GM19099 (cell line): ENCODE measurements around the gene CERT1.

Source experiments
- POLR2A ChIP-seq: IDR thresholded peaks from 3 replicates; pipeline ENCODE4 v1.6.1; 2011; ENCODE audit warnings: low read depth; ENCODE audit not compliant: insufficient read length; ENCODE audit errors: extremely low read depth

The CERT1 gene

DNA sequence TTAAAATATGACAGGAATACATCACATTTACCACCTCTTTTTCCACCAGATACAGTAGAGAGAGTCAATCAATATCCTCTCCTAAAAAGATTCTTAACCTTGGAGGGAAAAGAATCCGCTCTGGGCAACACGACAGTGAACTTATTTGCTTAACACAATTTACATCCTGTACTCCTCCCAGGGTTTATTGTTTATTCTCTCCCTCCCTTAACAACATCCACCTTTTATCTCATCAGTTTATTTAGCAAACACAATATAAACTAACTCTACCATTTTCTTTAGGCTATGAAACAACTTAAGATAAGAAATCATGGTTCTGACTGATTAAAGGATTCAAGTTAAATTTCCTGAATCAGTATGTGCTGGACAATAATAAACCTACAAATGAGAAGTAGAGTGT lies 50.9 kb downstream of the CERT1 start:
- no peak for TF ChIP-seq POLR2A

DNA sequence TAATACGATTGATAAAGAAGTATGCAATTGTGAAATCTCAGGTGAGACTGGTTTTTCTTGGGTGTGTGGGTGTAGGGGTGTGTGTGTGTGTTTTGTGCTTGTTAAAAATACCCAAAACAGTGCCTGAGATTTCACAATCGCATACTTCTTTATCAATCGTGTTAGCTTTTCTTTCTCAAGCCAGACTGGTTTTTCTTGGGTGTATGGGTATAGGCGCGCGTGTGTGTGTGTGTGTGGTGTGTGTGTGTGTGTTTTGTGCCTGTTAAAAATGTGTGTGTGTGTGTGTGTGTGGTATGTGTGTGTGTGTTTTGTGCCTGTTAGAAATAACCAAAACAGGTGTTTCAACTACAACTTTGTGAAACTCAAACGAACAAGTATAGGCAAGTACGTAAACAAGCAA lies 53.7 kb downstream of the CERT1 start:
- TF ChIP-seq POLR2A: no peak

DNA sequence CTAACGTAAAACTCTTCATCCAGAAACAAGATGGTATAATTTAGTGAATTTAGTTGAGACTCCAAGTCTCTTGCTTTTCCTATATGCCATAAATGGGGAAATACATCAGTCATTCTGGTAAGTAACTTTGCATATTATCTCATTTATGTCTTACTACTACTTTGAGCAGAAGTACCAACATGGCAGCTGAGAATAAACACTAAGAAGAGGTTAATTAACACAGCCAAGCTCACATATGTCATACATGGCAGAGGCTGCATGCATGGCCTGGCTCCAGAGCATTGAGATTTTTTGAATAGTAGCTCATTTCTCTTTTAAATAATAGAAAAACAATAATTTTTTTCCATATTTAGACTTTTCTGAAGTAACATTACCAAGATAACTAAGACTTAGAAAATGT lies 54.3 kb downstream of the CERT1 start:
- TF ChIP-seq POLR2A: no peak

DNA sequence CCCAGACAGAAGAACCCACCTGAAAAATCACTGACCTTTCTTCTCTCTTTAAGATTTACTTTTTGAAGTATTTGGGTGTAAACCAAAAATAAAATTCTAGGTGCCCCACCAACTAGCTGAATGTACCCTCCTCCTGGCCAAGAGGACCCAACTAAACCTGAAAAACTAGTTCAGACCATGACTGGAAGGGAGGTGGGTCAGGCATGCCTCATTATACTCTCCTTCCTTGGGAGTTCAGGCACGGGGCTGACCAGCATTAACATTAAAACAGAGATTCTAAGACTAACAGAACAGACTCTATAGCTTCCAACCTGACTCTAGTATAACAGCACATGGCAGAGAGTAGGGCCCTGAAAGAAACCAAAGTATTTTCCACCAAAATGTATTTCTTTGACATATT lies 61.4 kb downstream of the CERT1 start:
- TF ChIP-seq POLR2A: no peak

DNA sequence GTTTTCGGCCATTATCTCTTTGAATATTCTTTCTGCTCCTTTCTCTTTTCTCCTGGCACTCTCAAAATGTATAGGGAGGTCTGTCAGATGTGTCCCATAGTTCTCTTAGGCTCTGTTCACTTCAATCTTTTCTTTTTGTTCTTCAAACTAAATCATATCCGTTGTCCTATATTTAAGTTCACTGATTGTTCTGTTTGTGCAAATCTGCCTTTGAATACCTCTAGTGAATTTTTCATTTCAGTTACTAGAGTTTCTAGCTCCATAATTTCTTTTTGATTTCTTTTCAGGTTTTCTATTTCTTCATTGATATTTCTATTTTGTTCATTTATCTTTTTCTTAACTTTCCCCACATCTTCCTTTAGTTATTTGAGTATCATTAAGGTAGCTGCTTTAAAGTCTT lies 65.4 kb downstream of the CERT1 start:
- no peak for TF ChIP-seq POLR2A

DNA sequence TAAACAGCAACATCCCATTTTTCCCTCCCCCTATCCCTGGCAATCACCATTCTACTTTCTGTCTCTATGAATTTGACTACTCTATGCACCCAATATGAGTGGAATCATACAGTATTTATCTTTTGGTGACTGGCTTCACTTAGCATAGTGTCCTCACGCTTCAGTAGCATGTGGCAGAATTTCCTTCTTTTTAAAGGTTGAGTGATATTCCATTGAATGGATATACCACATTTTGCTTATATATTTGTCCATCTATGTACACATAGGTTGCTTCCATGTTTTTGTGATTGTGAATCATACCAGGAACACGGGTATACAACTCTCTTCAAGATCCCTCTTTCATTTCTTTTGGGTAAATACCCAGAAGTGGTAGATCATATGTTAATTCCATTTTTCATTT lies 69.9 kb downstream of the CERT1 start:
- TF ChIP-seq POLR2A: no peak

DNA sequence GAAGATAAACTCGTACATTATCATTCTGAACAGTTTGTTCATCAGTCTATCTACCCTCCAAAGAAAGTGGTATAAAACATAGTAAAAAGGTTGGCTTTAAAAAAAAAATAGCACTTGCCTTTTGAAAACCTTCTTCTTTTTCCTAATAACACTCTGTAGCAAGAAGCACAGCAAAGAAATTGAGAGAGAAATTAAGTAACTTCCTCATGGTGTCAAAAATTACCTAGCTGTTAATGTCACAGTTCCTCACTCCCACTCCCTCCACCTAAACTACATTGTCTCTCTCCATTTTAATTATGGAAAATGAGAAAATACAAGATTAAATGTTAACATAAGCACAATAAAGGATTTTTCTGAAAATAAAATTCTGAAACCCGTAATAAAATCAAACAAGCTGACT lies 72.2 kb downstream of the CERT1 start:
- TF ChIP-seq POLR2A: no peak

DNA sequence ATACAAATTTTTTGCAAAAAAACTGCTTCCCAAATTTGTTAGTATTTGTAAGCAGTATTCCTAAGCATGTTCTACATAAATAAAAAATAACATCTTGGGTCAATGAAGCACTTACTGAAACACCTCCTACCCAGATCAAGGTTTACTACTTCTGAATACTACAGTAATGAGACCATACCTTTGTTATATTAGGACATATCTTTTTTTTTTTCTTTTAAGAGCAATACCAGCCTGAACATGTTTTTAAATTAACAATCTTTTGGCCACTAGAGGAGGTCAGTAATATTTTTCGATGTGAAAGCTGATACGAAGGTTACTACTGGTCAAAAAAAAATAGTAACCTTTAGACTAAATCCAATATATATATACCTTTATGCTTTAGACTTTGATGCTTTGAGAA lies 72.7 kb downstream of the CERT1 start:
- TF ChIP-seq POLR2A: no peak

DNA sequence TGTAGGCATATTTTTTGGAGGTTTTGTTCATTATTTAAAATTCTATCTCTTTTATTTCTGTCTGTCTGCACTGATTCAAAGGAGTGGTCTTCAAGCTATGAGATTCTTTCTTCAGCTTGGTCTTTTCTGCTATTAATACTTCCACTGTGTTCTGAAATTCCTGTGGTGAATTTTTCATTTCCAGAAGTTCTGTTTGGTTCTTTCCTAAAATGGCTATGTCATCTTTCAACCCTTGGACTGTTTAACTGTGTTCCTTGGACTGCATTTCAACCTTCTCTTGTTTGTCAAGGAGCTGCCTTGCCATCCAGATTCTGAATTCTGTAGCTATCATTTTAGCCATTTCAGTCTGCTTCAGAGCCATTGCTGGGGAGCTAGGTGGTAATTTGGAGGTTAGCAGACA lies 76.3 kb downstream of the CERT1 start:
- no peak for TF ChIP-seq POLR2A

DNA sequence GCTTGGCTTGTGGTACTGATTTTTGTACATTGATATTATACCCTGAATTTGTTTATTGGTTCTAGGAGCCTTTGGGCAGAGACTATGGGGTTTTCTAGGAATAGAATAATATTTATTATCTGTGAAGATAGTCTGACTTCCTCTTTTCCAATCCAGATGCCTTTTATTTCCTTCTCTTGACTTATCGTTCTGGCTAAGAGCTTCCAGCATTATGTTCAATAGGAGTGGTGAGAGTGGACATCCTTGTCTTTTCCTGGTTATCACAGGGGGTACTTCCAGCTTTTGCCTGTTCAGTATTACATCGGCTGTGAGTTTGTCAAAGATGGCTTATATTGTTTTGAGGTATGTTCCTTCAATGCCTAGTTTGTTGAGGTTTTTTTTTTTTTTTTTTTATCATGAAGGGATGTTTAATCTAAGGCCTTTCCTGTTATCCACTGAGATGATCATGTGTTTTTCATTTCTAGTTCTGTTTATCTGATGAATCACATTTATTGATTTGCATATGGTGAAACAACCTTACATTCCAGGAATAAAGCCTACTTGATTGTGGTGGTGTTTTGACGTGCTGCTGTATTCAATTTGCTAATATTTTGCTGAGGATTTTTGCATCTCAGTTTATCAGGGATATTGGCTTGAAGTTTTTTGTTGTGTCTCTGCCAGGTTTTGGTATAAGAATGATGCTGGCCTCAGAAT lies 77.5 kb downstream of the CERT1 start:
- no peak for TF ChIP-seq POLR2A

DNA sequence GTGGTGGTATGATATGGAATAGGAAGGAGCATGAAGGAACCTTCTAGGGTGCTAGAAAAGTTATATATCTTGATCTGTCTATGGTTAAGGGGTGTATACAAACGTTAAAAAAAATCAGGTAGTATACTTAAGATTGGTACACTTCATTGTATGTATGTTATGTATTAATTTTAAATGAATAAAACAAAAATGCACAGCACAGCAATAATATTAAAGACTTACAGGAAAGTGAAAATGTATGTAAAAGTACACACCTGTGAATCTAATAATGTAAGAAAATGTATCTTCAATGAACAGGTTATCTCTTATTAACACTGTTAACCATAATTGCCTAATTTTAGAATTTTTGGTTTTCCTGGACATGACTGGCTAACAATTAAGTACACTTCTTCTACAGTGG lies 97.2 kb downstream of the CERT1 start:
- no peak for TF ChIP-seq POLR2A

DNA sequence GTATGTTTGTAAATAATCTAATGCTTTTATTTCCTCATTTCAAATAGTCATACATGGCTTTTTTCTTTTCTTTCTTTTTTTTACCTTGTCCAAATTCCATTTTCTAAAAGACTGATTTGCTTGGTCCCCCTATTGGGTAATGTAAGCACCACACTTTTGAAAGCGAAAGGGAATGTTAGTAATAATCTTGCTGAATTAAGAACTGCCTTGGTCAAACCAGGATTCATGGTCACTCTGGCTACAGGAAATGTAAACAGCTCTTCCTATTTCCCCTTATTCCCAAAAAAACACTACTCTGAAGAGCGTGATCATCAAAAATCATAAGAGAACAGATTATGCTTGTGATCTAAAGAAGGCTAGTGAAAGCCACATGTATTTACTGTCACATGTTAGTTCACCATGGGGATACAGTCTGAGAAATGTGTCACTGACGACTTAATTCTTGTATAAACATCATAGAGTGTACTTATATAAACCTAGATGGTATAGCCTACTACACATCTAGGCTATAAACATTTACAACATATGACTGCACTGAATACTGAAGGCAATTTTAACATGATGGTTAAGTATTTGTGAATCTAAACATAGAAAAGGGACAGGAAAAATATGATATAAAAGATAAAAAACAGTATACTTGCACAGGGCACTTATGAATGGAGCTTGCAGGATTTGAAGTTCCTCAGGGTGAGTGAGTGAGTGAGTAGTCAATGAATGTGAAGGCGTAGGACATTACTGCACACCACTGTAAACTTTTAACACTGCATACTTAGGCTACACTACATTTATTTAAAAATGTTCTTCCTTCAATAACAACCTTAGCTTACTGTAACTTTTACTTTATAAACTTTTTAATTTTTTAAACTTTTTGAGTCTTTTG lies 99.1 kb downstream of the CERT1 start:
- no peak for TF ChIP-seq POLR2A

DNA sequence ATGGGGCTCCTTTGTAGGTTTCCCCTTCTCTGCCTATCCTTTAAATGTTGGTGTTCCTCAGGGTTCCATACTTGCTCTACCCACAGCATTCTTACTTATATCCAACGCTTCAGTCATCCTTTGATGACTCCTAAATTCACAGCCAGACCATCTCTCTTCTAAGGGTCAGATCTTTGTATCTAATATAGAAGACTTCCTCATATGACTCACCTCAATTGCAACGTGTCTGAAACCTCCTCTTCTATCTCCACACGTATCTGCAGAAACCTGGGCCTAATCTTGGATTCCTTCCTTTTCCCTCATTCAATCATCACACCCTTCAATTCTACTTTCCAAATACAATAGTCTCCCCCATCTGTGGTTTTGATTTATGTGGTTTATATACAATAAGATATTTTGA lies 106.1 kb downstream of the CERT1 start:
- no peak for TF ChIP-seq POLR2A

DNA sequence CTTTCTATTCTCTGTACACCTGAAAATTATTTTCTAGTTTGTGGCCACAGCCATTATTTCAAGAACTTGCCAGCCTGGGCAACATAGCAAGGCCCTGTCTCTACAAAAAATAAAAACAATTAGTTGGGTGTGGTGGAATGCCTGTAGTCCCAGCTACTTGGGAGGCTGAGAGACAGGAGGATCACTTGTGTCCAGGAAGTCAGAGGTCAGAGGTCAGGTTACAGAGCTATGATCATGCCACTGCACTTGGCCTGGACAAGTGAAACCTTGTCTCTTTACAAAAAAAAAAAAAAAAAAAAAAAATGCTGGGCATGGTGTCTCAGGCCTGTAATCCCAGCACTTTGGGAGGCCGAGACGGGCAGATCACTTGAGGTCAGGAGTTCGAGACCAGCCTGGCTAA lies 116.2 kb downstream of the CERT1 start:
- no peak for TF ChIP-seq POLR2A

DNA sequence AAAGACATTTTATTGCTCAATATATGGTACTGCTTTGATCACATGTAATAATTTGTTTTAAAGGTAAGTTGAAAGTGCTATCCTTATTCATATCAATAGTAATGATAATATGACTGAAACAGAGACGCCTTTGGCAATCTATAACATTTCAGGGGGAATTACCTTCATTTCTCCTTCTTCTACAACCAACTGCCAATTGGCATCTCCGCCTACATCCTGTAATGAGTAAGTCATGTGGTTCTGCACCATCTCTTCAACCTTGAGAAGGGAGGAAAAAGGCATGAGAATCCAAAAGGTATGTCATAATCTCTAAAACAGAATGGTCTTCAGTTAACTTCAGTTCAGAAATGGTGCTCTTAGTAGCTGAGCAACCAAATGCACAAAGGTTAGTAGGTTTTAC lies 122.0 kb downstream of the CERT1 start:
- no peak for TF ChIP-seq POLR2A

DNA sequence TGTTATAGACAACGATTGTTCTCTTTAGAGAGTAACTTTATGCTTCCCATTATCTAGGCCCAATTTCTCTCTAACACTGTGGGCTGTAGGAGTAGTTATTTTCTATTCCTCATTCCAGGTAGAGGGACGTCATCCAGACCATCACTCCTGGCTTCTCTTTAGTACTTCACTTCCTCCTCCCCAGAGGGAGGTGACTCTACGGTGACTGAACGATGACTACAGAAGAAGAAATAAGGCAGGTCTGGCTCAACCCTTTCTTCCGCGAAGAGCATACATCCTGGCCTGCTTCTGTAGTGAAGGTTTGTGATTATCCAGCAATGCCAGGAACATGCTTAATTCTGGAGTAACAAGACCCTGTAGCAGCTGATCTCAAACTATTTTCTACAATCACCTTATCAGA lies 123.6 kb downstream of the CERT1 start:
- no peak for TF ChIP-seq POLR2A
